PC-9 (cell line): ENCODE results near the gene PSMD14. TPM values are rescaled to one million over a fixed set of nuclear protein-coding genes. Genes with fewer than 3 reads are reported as not detected.

ENCODE experiments used
- BruUV-seq: library from RNA; stranded (reverse); fragments of 400-500 nt; replicated peaks from 2 replicates; lab custom pipeline; 2021; lab: Mats Ljungman, UMichigan
- CTCF ChIA-PET: fragments of 300-600 bp; sonication (Branson Sonifier 250); formaldehyde crosslinking; loops from one replicate; lab custom pipeline; 2022; ENCODE audit warnings: antibody characterized with exemption; lab: Charles Lee
- POLR2A ChIA-PET: fragments of 300-600 bp; sonication (Branson Sonifier 250); formaldehyde crosslinking; loops from one replicate; lab custom pipeline; 2022; ENCODE audit warnings: antibody characterized with exemption; ENCODE audit not compliant: unreplicated experiment; lab: Charles Lee
- DNase-seq, 2 experiments: peaks; one replicate each; pipeline versions ENCODE4 v3.0.0 to v3.0.0-alpha.2; 2015 to 2022; ENCODE audit warnings: mixed read lengths in 1 of 2
- H2AFZ ChIP-seq: fragments of 200-600 bp; sonication (generic); 2 replicates; pipeline ENCODE4 v1.8.1; 2017; ENCODE audit warnings: antibody characterized with exemption
- H3F3A ChIP-seq: fragments of 200-600 bp; sonication (generic); 2 replicates; pipeline ENCODE4 v1.8.1; 2017; ENCODE audit warnings: antibody characterized with exemption, mild to moderate bottlenecking, low read depth; ENCODE audit not compliant: insufficient read depth
- H3K27ac ChIP-seq: fragments of 200-600 bp; sonication (generic); 2 replicates; pipeline ENCODE4 v1.6.1; 2016; ENCODE audit warnings: mixed run types
- H3K27me3 ChIP-seq: fragments of 200-600 bp; sonication (generic); 2 replicates; pipeline ENCODE4 v1.6.1; 2016; ENCODE audit warnings: low read depth, mixed run types; ENCODE audit not compliant: insufficient read depth
- H3K36me3 ChIP-seq: fragments of 200-600 bp; sonication (generic); 2 replicates; pipeline ENCODE4 v1.6.1; 2016; ENCODE audit warnings: low read depth, mixed run types
- H3K4me1 ChIP-seq: fragments of 200-600 bp; sonication (generic); replicated peaks from 2 replicates; pipeline ENCODE4 v1.6.1; 2016; ENCODE audit warnings: mixed run types; ENCODE audit not compliant: insufficient read depth
- H3K4me2 ChIP-seq: fragments of 200-600 bp; sonication (generic); 2 replicates; pipeline ENCODE4 v1.6.1; 2017; ENCODE audit warnings: mixed run types
- H3K4me3 ChIP-seq: fragments of 200-600 bp; sonication (generic); 2 replicates; pipeline ENCODE4 v1.6.1; 2016; ENCODE audit warnings: mixed run types
- H3K79me2 ChIP-seq: fragments of 200-600 bp; sonication (generic); 2 replicates; pipeline ENCODE4 v1.6.1; 2017; ENCODE audit warnings: low read depth, mixed run types
- H3K9me2 ChIP-seq: fragments of 200-600 bp; sonication (generic); 2 replicates; pipeline ENCODE4 v1.8.1; 2017; ENCODE audit warnings: mild to moderate bottlenecking; ENCODE audit not compliant: insufficient read depth
- H3K9me3 ChIP-seq: fragments of 200-600 bp; sonication (generic); 2 replicates; pipeline ENCODE4 v1.8.1; 2016; ENCODE audit warnings: low read depth; ENCODE audit not compliant: insufficient read depth
- H4K20me1 ChIP-seq: fragments of 200-600 bp; sonication (generic); 2 replicates; pipeline ENCODE4 v1.8.1; 2017; ENCODE audit not compliant: insufficient read depth
- EZH2 ChIP-seq: fragments of 200-600 bp; sonication (generic); IDR thresholded peaks from 2 replicates; pipeline ENCODE4 v1.8.0; 2017; ENCODE audit warnings: antibody characterized with exemption, low read depth
- intact Hi-C: fragments of 100-400 bp; cut with micrococcal nuclease; formaldehyde crosslinking; loops from one replicate; pipeline ENCODE4 v1.10.0; 2022; ENCODE audit not compliant: unreplicated experiment
- total RNA-seq: library from RNA; stranded (reverse); gene quantifications from 2 replicates; pipeline ENCODE4 v1.2.3, GENCODE V29; 2021
- TF ChIP-seq, protein P1 (sequence below): fragments of 200-600 bp; sonication (generic); conservative IDR thresholded peaks from 2 replicates; pipeline ENCODE4 v1.6.1; 2017; ENCODE audit warnings: mixed run types, antibody characterized with exemption, mild to moderate bottlenecking, moderate library complexity

The PSMD14 gene
- total RNA-seq, 1 experiment from 2014 or later, result 58.8 TPM

- no peak overlapping the region for H2AFZ ChIP-seq
- H3K4me2 ChIP-seq, result no peak overlapping the region
- CTCF ChIA-PET, result no interaction called here
- H3K4me1 ChIP-seq, result no peaks in the 10 kb centered on the region
- no peaks in the 10 kb centered on the region for H3K36me3 ChIP-seq
- no peaks in the 10 kb centered on the region for H4K20me1 ChIP-seq
- H3K4me3 ChIP-seq, result no peak overlapping the region
- H3K79me2 ChIP-seq, result no peaks in the 10 kb centered on the region
- TF ChIP-seq, protein P1, sequence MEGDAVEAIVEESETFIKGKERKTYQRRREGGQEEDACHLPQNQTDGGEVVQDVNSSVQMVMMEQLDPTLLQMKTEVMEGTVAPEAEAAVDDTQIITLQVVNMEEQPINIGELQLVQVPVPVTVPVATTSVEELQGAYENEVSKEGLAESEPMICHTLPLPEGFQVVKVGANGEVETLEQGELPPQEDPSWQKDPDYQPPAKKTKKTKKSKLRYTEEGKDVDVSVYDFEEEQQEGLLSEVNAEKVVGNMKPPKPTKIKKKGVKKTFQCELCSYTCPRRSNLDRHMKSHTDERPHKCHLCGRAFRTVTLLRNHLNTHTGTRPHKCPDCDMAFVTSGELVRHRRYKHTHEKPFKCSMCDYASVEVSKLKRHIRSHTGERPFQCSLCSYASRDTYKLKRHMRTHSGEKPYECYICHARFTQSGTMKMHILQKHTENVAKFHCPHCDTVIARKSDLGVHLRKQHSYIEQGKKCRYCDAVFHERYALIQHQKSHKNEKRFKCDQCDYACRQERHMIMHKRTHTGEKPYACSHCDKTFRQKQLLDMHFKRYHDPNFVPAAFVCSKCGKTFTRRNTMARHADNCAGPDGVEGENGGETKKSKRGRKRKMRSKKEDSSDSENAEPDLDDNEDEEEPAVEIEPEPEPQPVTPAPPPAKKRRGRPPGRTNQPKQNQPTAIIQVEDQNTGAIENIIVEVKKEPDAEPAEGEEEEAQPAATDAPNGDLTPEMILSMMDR, result no peak
- TF ChIP-seq EZH2, result no peak
- intact Hi-C loops, result no loop called here
- no peaks in the 10 kb centered on the region for H3F3A ChIP-seq
- no peak for DNase-seq
- no TSS peak for BruUV-seq
- H3K9me2 ChIP-seq, result no peaks in the 10 kb centered on the region
- H3K27me3 ChIP-seq, result no peaks in the 10 kb centered on the region
- no peak overlapping the region for H3K27ac ChIP-seq
- H3K9me3 ChIP-seq, result no peaks in the 10 kb centered on the region
- POLR2A ChIA-PET, result no interaction called here
Observed at GRCh38 chr2:161436411-161436810, 128.2 kb downstream of the PSMD14 start.

GRCh38 chr2:161438598-161438997, 130.4 kb downstream of the PSMD14 start:
- Histone ChIP-seq H3K4me1 (no peaks in the 10 kb centered on the region), H3F3A (no peaks in the 10 kb centered on the region), H3K36me3 (no peaks in the 10 kb centered on the region), H3K27me3 (no peaks in the 10 kb centered on the region), H3K9me2 (no peaks in the 10 kb centered on the region), H3K27ac (no peak overlapping the region), H2AFZ (no peak overlapping the region), H3K4me3 (no peak overlapping the region), H3K79me2 (no peaks in the 10 kb centered on the region), H3K4me2 (no peak overlapping the region), H3K9me3 (no peaks in the 10 kb centered on the region), H4K20me1 (no peaks in the 10 kb centered on the region)
- intact Hi-C loops, result no loop called here
- TF ChIP-seq, protein P1, result no peak
- TF ChIP-seq EZH2, result no peak
- POLR2A ChIA-PET, result no interaction called here
- no TSS peak for BruUV-seq
- CTCF ChIA-PET, result no interaction called here
- DNase-seq, result no peak

DNA sequence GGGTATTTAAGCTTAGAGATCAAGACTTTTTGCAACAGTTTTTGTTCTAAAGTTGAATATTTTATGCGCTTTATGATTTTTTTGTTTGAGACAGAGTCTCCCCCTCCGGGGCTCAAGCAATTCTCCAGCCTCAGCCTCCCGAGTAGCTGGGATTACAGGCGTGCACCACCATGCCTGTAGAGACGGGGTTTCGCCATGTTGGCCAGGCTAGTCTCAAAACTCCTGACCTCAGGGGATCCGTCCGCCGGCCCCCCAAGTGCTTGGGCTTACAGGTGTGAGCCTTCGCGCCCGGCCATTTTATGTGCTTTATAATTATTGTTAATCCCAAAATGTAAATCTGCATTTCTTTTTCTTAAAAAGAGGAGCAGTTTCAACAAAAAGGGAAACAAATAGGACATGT, 136.9 kb downstream of the PSMD14 start:
- no peak for TF ChIP-seq EZH2
- TF ChIP-seq, protein P1, result no peak
- Histone ChIP-seq H4K20me1 (no peaks in the 10 kb centered on the region), H3K79me2 (no peaks in the 10 kb centered on the region), H3K9me3 (no peaks in the 10 kb centered on the region), H3F3A (no peaks in the 10 kb centered on the region), H2AFZ (no peak overlapping the region), H3K9me2 (no peaks in the 10 kb centered on the region), H3K36me3 (no peaks in the 10 kb centered on the region), H3K4me3 (no peak overlapping the region), H3K4me2 (no peak overlapping the region), H3K27ac (no peak overlapping the region), H3K27me3 (no peaks in the 10 kb centered on the region), H3K4me1 (no peaks in the 10 kb centered on the region)
- no TSS peak for BruUV-seq
- no peak for DNase-seq
- CTCF ChIA-PET, result no interaction called here
- intact Hi-C loops, result no loop called here
- POLR2A ChIA-PET, result no interaction called here
